ENCODE results near the gene PATE2. TPM values are rescaled to one million over a fixed set of nuclear protein-coding genes. Genes with fewer than 3 reads are reported as not detected.

Gene PATE2
- total and polyA plus RNA-seq, 5 donors from 2014 or later = not detected

GRCh38 chr11:125762445-125762844 lies 16.2 kb downstream of the PATE2 start:
- Mint-ChIP-seq H3K4me3 (no peak overlapping the region), H3K27ac (no peak overlapping the region), H3K9me3 (peaks cover 0 to 12% (median 2%) of the 10 kb centered on the region in 7 donors), H3K4me1 (no peaks in the 10 kb centered on the region), H3K36me3 (no peaks in the 10 kb centered on the region), H3K27me3 (peaks cover 14% of the 10 kb centered on the region)
- no peak for DNase-seq
- Histone ChIP-seq H3K9me3 (ENCODE audit: control insufficient read depth in 2 of 2, low read length in 2 of 2) (no peaks in the 10 kb centered on the region), H3K4me1 (ENCODE audit: control insufficient read depth, insufficient read depth, low read length, poor library complexity, severe bottlenecking) (no peaks in the 10 kb centered on the region), H3K27ac (ENCODE audit: insufficient read depth, low read length, poor library complexity, severe bottlenecking) (no peak overlapping the region), H3K36me3 (ENCODE audit: control insufficient read depth, insufficient read depth, low read length) (no peaks in the 10 kb centered on the region), H3K27me3 (ENCODE audit: control insufficient read depth, insufficient read depth, low read length) (no peaks in the 10 kb centered on the region), H3K4me3 (ENCODE audit: low read depth, low read length) (no peak overlapping the region)
- ATAC-seq (ENCODE audit: low read depth in 2 of 2) = no peak

GRCh38 chr11:125756050-125756449 lies 22.6 kb downstream of the PATE2 start:
- Histone ChIP-seq H3K4me3 (ENCODE audit: low read depth, low read length) (no peak overlapping the region), H3K27me3 (ENCODE audit: control insufficient read depth, insufficient read depth, low read length) (peaks cover 6% of the 10 kb centered on the region), H3K4me1 (ENCODE audit: control insufficient read depth, insufficient read depth, low read length, poor library complexity, severe bottlenecking) (no peaks in the 10 kb centered on the region), H3K27ac (ENCODE audit: insufficient read depth, low read length, poor library complexity, severe bottlenecking) (no peak overlapping the region), H3K9me3 (ENCODE audit: control insufficient read depth in 2 of 2, low read length in 2 of 2) (no peaks in the 10 kb centered on the region), H3K36me3 (ENCODE audit: control insufficient read depth, insufficient read depth, low read length) (no peaks in the 10 kb centered on the region)
- DNase-seq = no peak
- ATAC-seq (ENCODE audit: low read depth in 2 of 2) = no peak
- Mint-ChIP-seq H3K9me3 (peaks cover 0 to 14% (median 2%) of the 10 kb centered on the region in 7 donors), H3K27me3 (peaks cover 28% of the 10 kb centered on the region), H3K4me1 (no peaks in the 10 kb centered on the region), H3K27ac (no peak overlapping the region), H3K36me3 (no peaks in the 10 kb centered on the region), H3K4me3 (no peak overlapping the region)

GRCh38 chr11:125750629-125751028 lies 28.0 kb downstream of the PATE2 start:
- H3K27me3 ChIP-seq (ENCODE audit: control insufficient read depth, insufficient read depth, low read length) = peaks cover 13% of the 10 kb centered on the region
- no peak overlapping the region for H3K27ac ChIP-seq (ENCODE audit: insufficient read depth, low read length, poor library complexity, severe bottlenecking)
- Mint-ChIP-seq H3K36me3 (no peaks in the 10 kb centered on the region), H3K27me3 (peaks cover 24% of the 10 kb centered on the region), H3K4me1 (no peaks in the 10 kb centered on the region), H3K4me3 (no peak overlapping the region), H3K27ac (no peak overlapping the region), H3K9me3 (peaks cover 0 to 2% (median 0%) of the 10 kb centered on the region in 7 donors)
- no peak overlapping the region for H3K4me3 ChIP-seq (ENCODE audit: low read depth, low read length)
- DNase-seq = no peak
- no peak for ATAC-seq (ENCODE audit: low read depth in 2 of 2)
- H3K9me3 ChIP-seq (ENCODE audit: control insufficient read depth in 2 of 2, low read length in 2 of 2) = no peaks in the 10 kb centered on the region
- H3K36me3 ChIP-seq (ENCODE audit: control insufficient read depth, insufficient read depth, low read length) = no peaks in the 10 kb centered on the region
- H3K4me1 ChIP-seq (ENCODE audit: control insufficient read depth, insufficient read depth, low read length, poor library complexity, severe bottlenecking) = no peaks in the 10 kb centered on the region

GRCh38 chr11:125745979-125746378 lies 32.6 kb downstream of the PATE2 start, which contains the start of gene PATE1:
PATE1 (plus strand) TSS chr11:125746279; CDS start chr11:125746305, 26 bp downstream.
- Histone ChIP-seq H3K27me3 (ENCODE audit: control insufficient read depth, insufficient read depth, low read length) (peaks cover 10% of the 10 kb centered on the region), H3K36me3 (ENCODE audit: control insufficient read depth, insufficient read depth, low read length) (no peaks in the 10 kb centered on the region)

GRCh38 chr11:125743681-125744080 lies 34.9 kb downstream of the PATE2 start:
- DNase-seq (no peak), ATAC-seq (ENCODE audit: low read depth in 2 of 2) (no peak)
- no peak overlapping the region for H3K4me3 Mint-ChIP-seq
- no peaks in the 10 kb centered on the region for H3K36me3 Mint-ChIP-seq
- peaks cover 10% of the 10 kb centered on the region for H3K27me3 ChIP-seq (ENCODE audit: control insufficient read depth, insufficient read depth, low read length)
- no peaks in the 10 kb centered on the region for H3K4me1 Mint-ChIP-seq
- no peak overlapping the region for H3K27ac ChIP-seq (ENCODE audit: insufficient read depth, low read length, poor library complexity, severe bottlenecking)
- no peaks in the 10 kb centered on the region for H3K36me3 ChIP-seq (ENCODE audit: control insufficient read depth, insufficient read depth, low read length)
- H3K9me3 Mint-ChIP-seq = no peaks in the 10 kb centered on the region
- H3K4me3 ChIP-seq (ENCODE audit: low read depth, low read length) = no peak overlapping the region
- H3K27ac Mint-ChIP-seq = no peak overlapping the region
- H3K9me3 ChIP-seq (ENCODE audit: control insufficient read depth in 2 of 2, low read length in 2 of 2) = no peaks in the 10 kb centered on the region
- peaks cover 9% of the 10 kb centered on the region for H3K27me3 Mint-ChIP-seq
- no peaks in the 10 kb centered on the region for H3K4me1 ChIP-seq (ENCODE audit: control insufficient read depth, insufficient read depth, low read length, poor library complexity, severe bottlenecking)

More at GRCh38 chr11:125745979-125746378, 32.6 kb downstream of the PATE2 start, which contains the start of gene PATE1:
- no peaks in the 10 kb centered on the region for H3K9me3 Mint-ChIP-seq
- no peak for DNase-seq
- Histone ChIP-seq H3K4me1 (ENCODE audit: control insufficient read depth, insufficient read depth, low read length, poor library complexity, severe bottlenecking) (no peaks in the 10 kb centered on the region), H3K27ac (ENCODE audit: insufficient read depth, low read length, poor library complexity, severe bottlenecking) (no peak within 1 kb of the TSS), H3K9me3 (ENCODE audit: control insufficient read depth in 2 of 2, low read length in 2 of 2) (no peaks in the 10 kb centered on the region), H3K4me3 (ENCODE audit: low read depth, low read length) (no peak within 1 kb of the TSS)
- H3K4me1 Mint-ChIP-seq = no peaks in the 10 kb centered on the region
- no peaks in the 10 kb centered on the region for H3K36me3 Mint-ChIP-seq
- H3K27ac Mint-ChIP-seq = no peak within 1 kb of the TSS
- no peak for ATAC-seq (ENCODE audit: low read depth in 2 of 2)
- H3K4me3 Mint-ChIP-seq = no peak within 1 kb of the TSS
- peaks cover 7% of the 10 kb centered on the region for H3K27me3 Mint-ChIP-seq

- H3K4me1 ChIP-seq (ENCODE audit: control insufficient read depth, insufficient read depth, low read length, poor library complexity, severe bottlenecking) = no peaks in the 10 kb centered on the region
- DNase-seq = no peak
- Mint-ChIP-seq H3K4me1 (no peaks in the 10 kb centered on the region), H3K4me3 (no peak overlapping the region), H3K9me3 (peaks cover 0 to 5% (median 0%) of the 10 kb centered on the region in 7 donors), H3K27me3 (peaks cover 20% of the 10 kb centered on the region), H3K27ac (peak overlapping the region in 1 of 3 donors; percentile 16), H3K36me3 (no peaks in the 10 kb centered on the region)
- peaks cover 3% of the 10 kb centered on the region for H3K27me3 ChIP-seq (ENCODE audit: control insufficient read depth, insufficient read depth, low read length)
- H3K27ac ChIP-seq (ENCODE audit: insufficient read depth, low read length, poor library complexity, severe bottlenecking) = no peak overlapping the region
- H3K9me3 ChIP-seq (ENCODE audit: control insufficient read depth in 2 of 2, low read length in 2 of 2) = peaks cover 0 to 8% of the 10 kb centered on the region in 2 experiments
- H3K4me3 ChIP-seq (ENCODE audit: low read depth, low read length) = no peak overlapping the region
- ATAC-seq (ENCODE audit: low read depth in 2 of 2) = no peak
- H3K36me3 ChIP-seq (ENCODE audit: control insufficient read depth, insufficient read depth, low read length) = no peaks in the 10 kb centered on the region
Observed at GRCh38 chr11:125740617-125741016, 38.0 kb downstream of the PATE2 start.

- no peak for ATAC-seq (ENCODE audit: low read depth in 2 of 2)
- peaks cover 0 to under 1% (median 0%) of the 10 kb centered on the region in 7 donors for H3K9me3 Mint-ChIP-seq
- peaks cover 9% of the 10 kb centered on the region for H3K27me3 Mint-ChIP-seq
- H3K4me3 ChIP-seq (ENCODE audit: low read depth, low read length) = no peak overlapping the region
- H3K27ac Mint-ChIP-seq = no peak overlapping the region
- DNase-seq = no peak
- no peak overlapping the region for H3K4me3 Mint-ChIP-seq
- H3K36me3 Mint-ChIP-seq = no peaks in the 10 kb centered on the region
- H3K4me1 ChIP-seq (ENCODE audit: control insufficient read depth, insufficient read depth, low read length, poor library complexity, severe bottlenecking) = no peaks in the 10 kb centered on the region
- H3K4me1 Mint-ChIP-seq = no peaks in the 10 kb centered on the region
- H3K9me3 ChIP-seq (ENCODE audit: control insufficient read depth in 2 of 2, low read length in 2 of 2) = no peaks in the 10 kb centered on the region
- H3K27me3 ChIP-seq (ENCODE audit: control insufficient read depth, insufficient read depth, low read length) = peaks cover 12% of the 10 kb centered on the region
- no peak overlapping the region for H3K27ac ChIP-seq (ENCODE audit: insufficient read depth, low read length, poor library complexity, severe bottlenecking)
- H3K36me3 ChIP-seq (ENCODE audit: control insufficient read depth, insufficient read depth, low read length) = no peaks in the 10 kb centered on the region
Observed at GRCh38 chr11:125728969-125729368, 49.7 kb downstream of the PATE2 start.

Measured in CD4-positive, CD25-positive, alpha-beta regulatory T cell (primary cell).